ENCODE results near the gene KIFAP3. TPM values are rescaled to one million over a fixed set of nuclear protein-coding genes. Genes with fewer than 3 reads are reported as not detected.
"Not testable (repeated sequence)": the region's sequence is repeated elsewhere in the genome, so short reads cannot be mapped to it uniquely, and the experiment has no call there.

Gene KIFAP3
- total RNA-seq, 1 experiment from 2014 or later: 20.0 TPM

DNA sequence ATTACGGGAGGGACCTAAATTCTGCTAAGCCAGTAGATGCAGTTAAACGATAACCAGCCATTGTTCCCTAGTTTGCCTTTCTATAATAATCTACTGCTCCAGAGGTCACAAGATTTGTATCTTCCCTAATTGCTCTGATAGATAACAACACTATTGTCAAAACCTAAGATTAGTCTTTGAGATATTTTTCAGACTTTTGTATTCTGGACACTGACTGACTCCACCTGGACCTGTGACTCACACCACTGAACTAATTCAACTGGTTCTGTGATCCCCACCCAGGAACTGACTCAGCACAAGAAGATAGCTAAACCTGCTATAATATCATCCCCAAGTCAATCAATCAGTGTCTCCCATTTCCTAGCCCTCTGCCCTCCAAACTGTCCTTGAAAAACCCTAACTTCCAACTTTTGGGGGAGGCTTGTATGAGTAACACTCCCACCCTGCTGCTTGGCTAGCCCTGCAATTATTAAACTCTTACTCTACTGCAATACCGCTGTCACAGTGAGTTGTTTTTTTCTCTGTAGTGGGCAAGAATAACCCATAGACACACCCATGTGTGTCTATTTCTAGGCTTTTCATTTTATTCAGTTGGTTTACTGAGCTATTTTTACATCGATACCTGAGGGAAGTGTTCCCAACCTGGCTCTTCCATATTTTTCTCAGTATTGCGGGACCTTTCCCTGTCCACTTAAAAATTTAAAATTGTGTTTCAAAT lies 11.2 kb downstream of the KIFAP3 start:
- DNase-seq (ENCODE audit: low read depth, low spot score): no peak
- H3K9me3 ChIP-seq (ENCODE audit: control insufficient read depth, insufficient read depth, low read depth, low read length): no peaks in the 10 kb centered on the region; the same call in 1 of the 2 replicates
- in situ Hi-C loops (cut with HindIII; ENCODE audit: low pct_unique_long_range_greater_than_20kb, low sequenced_read_pairs) (no loop called here), intact Hi-C loops (cut with micrococcal nuclease; ENCODE audit: unreplicated experiment) (no loop called here)
- ChIA-PET CTCF (interaction anchor here (0.6 kb wide), 1 partner anchor 52 kb away, joined by 3 read pairs; no protein-coding TSS in a partner anchor), POLR2A (interaction anchor here (0.6 kb wide), 1 partner anchor 11 kb away, joined by 12 read pairs; the partner anchor contains the start of gene KIFAP3)
- no peaks in the 10 kb centered on the region for H3K4me1 ChIP-seq (ENCODE audit: control insufficient read depth, insufficient read depth, low read length)
- no TSS peak for BruUV-seq (replicated peaks)
- no peak overlapping the region for H3K27ac ChIP-seq (ENCODE audit: low read length)
- no peak for ATAC-seq
- no peaks in the 10 kb centered on the region for H3K27me3 ChIP-seq (ENCODE audit: control insufficient read depth, insufficient read depth, low read length)
- TF ChIP-seq, protein P1, sequence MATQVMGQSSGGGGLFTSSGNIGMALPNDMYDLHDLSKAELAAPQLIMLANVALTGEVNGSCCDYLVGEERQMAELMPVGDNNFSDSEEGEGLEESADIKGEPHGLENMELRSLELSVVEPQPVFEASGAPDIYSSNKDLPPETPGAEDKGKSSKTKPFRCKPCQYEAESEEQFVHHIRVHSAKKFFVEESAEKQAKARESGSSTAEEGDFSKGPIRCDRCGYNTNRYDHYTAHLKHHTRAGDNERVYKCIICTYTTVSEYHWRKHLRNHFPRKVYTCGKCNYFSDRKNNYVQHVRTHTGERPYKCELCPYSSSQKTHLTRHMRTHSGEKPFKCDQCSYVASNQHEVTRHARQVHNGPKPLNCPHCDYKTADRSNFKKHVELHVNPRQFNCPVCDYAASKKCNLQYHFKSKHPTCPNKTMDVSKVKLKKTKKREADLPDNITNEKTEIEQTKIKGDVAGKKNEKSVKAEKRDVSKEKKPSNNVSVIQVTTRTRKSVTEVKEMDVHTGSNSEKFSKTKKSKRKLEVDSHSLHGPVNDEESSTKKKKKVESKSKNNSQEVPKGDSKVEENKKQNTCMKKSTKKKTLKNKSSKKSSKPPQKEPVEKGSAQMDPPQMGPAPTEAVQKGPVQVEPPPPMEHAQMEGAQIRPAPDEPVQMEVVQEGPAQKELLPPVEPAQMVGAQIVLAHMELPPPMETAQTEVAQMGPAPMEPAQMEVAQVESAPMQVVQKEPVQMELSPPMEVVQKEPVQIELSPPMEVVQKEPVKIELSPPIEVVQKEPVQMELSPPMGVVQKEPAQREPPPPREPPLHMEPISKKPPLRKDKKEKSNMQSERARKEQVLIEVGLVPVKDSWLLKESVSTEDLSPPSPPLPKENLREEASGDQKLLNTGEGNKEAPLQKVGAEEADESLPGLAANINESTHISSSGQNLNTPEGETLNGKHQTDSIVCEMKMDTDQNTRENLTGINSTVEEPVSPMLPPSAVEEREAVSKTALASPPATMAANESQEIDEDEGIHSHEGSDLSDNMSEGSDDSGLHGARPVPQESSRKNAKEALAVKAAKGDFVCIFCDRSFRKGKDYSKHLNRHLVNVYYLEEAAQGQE (IDR thresholded peaks at IDR 0.05; ENCODE audit: insufficient read depth in 1 of 2, low read depth in 2 of 2, low read length in 1 of 2): no peak
- TF ChIP-seq, protein P2, sequence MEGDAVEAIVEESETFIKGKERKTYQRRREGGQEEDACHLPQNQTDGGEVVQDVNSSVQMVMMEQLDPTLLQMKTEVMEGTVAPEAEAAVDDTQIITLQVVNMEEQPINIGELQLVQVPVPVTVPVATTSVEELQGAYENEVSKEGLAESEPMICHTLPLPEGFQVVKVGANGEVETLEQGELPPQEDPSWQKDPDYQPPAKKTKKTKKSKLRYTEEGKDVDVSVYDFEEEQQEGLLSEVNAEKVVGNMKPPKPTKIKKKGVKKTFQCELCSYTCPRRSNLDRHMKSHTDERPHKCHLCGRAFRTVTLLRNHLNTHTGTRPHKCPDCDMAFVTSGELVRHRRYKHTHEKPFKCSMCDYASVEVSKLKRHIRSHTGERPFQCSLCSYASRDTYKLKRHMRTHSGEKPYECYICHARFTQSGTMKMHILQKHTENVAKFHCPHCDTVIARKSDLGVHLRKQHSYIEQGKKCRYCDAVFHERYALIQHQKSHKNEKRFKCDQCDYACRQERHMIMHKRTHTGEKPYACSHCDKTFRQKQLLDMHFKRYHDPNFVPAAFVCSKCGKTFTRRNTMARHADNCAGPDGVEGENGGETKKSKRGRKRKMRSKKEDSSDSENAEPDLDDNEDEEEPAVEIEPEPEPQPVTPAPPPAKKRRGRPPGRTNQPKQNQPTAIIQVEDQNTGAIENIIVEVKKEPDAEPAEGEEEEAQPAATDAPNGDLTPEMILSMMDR (IDR thresholded peaks at IDR 0.05): no peak
- TF ChIP-seq SIN3A (IDR thresholded peaks at IDR 0.05; ENCODE audit: borderline replicate concordance, insufficient read depth, low read depth, low read length): no peak
- no peak for TF ChIP-seq TCF7L2 (IDR thresholded peaks at IDR 0.05; ENCODE audit: low read depth, low read length)
- no peak for TF ChIP-seq POLR2AphosphoS5 (IDR thresholded peaks at IDR 0.05; ENCODE audit: low read depth, low read length)
- H3K4me3 ChIP-seq (ENCODE audit: low read depth in 2 of 2, low read length in 2 of 2): no peak overlapping the region
- no peaks in the 10 kb centered on the region for H3K36me3 ChIP-seq (ENCODE audit: control insufficient read depth, insufficient read depth, low read length)

DNA sequence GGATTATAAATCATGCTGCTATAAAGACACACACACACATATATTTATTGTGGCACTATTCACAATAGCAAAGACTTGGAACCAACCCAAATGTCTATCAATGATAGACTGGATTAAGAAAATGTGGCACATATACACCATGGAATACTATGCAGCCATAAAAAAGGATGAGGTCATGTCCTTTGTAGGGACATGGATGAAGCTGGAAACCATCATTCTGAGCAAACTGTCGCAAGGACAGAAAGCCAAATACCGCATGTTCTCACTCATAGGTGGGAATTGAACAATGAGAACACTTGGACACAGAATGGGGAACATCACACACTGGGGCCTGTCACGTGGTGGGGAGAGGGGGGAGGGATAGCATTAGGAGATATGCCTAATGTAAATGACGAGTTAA lies 12.8 kb downstream of the KIFAP3 start:
- H3K36me3 ChIP-seq (ENCODE audit: control insufficient read depth, insufficient read depth, low read length); ATAC-seq; intact Hi-C loops (cut with micrococcal nuclease; ENCODE audit: unreplicated experiment); H3K9me3 ChIP-seq (ENCODE audit: control insufficient read depth, insufficient read depth, low read depth, low read length); H3K4me3 ChIP-seq (ENCODE audit: low read depth in 2 of 2, low read length in 2 of 2); H3K27me3 ChIP-seq (ENCODE audit: control insufficient read depth, insufficient read depth, low read length); BruUV-seq (replicated peaks); H3K27ac ChIP-seq (ENCODE audit: low read length); in situ Hi-C loops (cut with HindIII; ENCODE audit: low pct_unique_long_range_greater_than_20kb, low sequenced_read_pairs); H3K4me1 ChIP-seq (ENCODE audit: control insufficient read depth, insufficient read depth, low read length); DNase-seq (ENCODE audit: low read depth, low spot score); CTCF ChIA-PET; POLR2A ChIA-PET: not testable (repeated sequence)

DNA sequence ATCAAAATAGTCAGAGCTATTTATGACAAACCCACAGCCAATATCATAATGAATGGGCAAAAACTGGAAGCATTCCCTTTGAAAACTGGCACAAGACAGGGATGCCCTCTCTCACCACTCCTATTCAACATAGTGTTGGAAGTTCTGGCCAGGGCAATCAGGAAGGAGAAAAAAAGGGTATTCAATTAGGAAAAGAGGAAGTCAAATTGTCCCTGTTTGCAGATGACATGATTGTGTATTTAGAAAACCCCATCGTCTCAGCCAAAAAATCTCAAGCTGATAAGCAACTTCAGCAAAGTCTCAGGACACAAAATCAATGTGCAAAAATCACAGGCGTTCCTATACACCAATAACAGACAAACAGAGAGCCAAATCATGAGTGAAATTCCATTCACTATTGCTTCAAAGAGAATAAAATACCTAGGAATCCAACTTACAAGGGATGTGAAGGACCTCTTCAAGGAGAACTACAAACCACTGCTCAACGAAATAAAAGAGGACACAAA lies 14.4 kb downstream of the KIFAP3 start:
- CTCF ChIA-PET; H3K27ac ChIP-seq (ENCODE audit: low read length); intact Hi-C loops (cut with micrococcal nuclease; ENCODE audit: unreplicated experiment); H3K36me3 ChIP-seq (ENCODE audit: control insufficient read depth, insufficient read depth, low read length); POLR2A ChIA-PET; H3K9me3 ChIP-seq (ENCODE audit: control insufficient read depth, insufficient read depth, low read depth, low read length); H3K27me3 ChIP-seq (ENCODE audit: control insufficient read depth, insufficient read depth, low read length); in situ Hi-C loops (cut with HindIII; ENCODE audit: low pct_unique_long_range_greater_than_20kb, low sequenced_read_pairs); H3K4me1 ChIP-seq (ENCODE audit: control insufficient read depth, insufficient read depth, low read length); H3K4me3 ChIP-seq (ENCODE audit: low read depth in 2 of 2, low read length in 2 of 2); ATAC-seq; DNase-seq (ENCODE audit: low read depth, low spot score); BruUV-seq (replicated peaks): not testable (repeated sequence)
